Stimulated activated CD4-positive, alpha-beta T cell treated with anti-CD3 and anti-CD28 coated beads, Interleukin-4, amount 100 ng/mL, for 1 hour (primary cell): ENCODE data around the gene LRFN2.

Source experiments
- DNase-seq: peaks from one replicate; pipeline ENCODE4 v3.0.0-alpha.2; 2020

The LRFN2 gene

DNA sequence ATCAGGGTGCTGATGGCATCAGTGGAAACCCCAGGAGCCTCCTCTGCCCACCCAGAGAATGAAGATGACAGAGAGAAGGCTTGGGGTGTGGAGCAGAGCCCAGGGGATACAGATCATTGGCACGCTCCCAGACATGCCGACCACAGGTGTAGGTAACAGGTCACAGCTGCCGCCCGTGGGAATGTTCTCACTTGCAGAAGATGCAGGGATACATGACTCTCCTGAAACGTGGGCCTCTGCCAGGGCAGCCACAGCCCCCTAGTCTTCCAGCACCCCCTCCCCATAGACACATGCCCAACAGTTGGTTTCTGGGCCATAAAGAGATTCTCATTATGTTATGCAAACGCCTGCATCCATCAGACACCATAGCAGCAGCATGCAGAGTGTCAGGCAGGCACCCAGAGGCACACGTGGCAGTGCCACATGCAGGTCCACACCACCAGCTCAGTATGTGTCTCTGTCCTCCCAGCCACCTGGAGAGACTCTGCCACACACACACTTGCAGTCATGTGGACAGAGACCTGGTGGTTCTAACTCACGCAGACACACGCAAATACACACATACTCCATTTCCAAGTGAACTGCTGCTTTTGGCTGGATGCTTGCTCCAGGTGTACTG lies 45.5 kb downstream of the LRFN2 start:
- no peak for DNase-seq

DNA sequence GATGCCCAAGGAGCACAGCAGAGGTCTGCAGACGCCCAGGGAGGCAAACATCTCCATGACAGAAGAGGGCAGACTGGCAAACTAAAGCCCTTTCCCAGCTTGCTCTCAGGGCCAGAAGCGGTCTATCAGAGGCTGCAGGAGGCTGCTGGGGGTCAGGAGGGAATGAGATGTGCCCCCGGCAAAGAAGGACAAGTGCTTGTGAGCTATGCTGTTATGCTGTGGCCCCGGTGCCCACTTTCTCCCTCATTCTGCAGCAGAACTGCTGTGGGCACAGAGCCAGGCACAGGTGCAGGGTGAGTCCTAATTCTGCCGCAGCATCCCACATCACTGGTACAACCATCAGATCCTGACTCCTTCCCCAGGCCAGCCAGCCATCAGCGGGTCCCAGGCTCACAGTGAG lies 46.4 kb downstream of the LRFN2 start:
- no peak for DNase-seq

DNA sequence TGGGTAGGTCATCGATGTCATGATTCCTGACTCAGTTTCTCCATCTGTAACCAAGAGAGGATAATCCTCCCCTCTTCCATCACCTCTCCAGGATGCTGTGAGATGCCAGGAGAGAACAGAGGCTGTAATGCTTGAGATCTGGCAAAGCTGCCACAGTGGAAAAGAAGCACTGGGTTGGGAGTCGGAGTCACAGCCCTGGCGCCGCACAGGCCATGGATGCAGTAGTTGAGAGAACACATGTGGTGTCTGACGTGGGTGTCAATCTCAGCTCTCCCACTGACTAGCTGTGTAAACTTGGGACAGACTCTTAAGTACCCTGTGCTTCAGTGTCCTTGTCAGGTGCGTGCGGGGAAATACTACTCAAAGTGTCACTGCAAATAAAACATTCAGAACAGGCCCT lies 47.3 kb downstream of the LRFN2 start:
- no peak for DNase-seq

DNA sequence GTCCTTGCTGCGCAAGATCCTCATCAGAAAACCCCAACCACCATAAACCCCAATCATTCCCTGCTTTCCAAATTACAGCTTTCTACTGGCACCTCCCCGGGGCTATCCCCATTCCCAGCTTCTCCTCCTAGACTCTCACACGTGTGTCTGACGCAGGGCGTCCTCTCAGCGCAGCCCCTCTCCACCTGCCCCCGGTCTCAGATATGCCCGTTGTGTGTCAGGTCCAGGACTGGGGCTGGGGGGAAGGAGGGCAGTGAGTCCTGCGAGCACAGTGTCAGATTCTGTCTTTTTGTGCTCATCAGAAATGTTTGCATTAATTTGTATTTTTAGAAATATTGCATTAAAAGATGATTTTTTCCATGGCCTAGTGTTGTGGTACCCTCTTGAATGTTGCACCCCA lies 48.6 kb downstream of the LRFN2 start:
- DNase-seq, result no peak

DNA sequence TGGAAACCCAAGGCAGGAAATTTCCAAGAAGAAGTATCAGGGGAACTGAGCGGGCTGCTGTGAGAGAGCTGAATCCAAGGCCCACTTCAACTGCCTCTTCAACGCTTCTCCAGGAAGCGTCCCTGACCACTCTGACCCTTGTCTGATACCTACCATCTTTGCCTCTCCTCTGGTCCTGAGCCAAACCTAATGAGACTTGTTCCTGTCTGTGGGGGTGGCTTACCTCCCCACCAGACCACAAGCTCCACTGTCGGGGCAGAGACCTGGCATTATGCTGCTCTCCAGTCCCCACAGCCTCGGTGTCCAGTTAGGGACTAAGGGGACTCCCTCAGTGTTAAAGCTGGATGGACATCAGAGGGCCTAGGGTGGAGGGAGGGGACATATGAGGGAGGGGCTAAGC lies 49.7 kb downstream of the LRFN2 start:
- DNase-seq, result no peak

DNA sequence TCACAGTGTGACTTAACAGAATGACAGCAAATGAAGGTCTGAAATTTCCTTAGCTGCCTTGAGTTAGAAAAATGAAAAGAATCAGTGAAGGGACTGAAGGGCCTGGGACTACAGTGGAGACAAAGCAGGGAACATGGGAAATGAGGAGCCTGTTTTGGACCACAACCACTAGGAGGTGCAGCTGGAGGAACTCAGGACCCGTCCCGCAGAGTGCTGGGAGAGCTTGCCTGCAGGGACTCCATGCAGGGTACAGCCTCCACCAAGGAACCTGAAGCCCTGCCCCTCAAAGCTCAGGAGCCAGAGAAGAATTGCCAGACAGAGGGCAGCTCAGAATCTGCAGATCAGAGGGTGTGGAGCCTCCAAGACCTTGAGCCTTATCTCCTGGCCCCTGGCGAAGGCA lies 50.7 kb downstream of the LRFN2 start:
- DNase-seq, result no peak

DNA sequence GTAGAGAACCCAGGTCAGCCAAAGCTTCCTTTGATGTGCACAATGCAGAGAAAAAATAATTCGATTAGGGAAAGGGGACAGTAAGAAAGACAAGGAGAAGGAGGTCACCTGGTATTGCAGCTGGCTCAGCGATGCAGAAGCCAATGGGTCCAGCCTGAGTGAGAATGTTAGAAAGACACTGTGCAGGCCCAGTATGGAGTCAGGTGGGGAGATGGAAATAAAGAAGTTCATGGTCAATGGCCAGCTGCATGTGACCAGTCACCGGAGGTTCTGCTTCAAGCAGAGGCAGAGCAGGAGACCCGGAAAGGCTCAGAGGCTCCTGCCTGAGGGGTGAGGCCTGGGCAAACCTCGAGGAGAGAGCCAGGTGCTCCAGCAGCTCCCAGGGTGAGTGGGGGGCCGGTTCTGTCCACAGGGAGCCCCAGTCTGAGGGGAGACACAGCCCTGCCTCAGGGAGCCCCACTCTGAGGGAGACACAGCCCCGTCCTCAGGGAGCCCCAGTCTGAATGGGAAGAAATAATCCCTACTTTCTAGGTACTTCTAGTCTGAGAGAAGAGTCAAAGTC lies 51.3 kb downstream of the LRFN2 start:
- no peak for DNase-seq

DNA sequence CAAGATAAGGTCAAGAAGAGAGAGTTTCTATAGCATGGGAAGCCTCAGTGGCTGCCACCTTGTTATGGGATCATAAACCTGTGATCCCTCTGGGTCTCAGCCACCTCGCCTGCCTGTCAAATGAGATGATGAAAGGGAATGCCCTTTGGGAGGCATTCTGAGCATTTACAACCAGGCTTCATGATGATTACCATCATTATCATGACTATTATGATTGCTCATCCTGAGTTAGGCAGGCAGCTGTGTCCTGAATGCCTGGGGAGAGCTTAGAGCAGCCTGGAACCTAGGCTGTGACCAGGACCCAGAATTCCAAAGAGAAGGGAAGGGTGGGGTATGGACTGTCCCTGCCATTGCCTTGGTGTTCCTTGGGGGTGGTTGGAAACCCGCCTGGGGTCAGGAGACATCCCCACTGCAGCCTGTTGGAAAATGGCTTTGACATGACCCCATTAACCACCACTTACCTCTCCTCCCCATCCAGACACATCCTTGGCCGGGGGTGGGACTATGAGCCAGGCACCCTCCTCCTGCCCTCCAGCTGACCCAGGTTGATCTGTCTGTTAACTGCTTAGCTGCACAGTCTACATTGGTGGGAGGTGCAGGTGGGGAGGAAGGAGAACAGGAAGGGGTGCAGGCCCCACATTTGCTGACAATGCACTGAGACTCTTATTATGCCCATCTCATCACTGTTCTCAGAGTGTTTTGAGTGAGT lies 51.9 kb downstream of the LRFN2 start:
- DNase-seq, result no peak

DNA sequence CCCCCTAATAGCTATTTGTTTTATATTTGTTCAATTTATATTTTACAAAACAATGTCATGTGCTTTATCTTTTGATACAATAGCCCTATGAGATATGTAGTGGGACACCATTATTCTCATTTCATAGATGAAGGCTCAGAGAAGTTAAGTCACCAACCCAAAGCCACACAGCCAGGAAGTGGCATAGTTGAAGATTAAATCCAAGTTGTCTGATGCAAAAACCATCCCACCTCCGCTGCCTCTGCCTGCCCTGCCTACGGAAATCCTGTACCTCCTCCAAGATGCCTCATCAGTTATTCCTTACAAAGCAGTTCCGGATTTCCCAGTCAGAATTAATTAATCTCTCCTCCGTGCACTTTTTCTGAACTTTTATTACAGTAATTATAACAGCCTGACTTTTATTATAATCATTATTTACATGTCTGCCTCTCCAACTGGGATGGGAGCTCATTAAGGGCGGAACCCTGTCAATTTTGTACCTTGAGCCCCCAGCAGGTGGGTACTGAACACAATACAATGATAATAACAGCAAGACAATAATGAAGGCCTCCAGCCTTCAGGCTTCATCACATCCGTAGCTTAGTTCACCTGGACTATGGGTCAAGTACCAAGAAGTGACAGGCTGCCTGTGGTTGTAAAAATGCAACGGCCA lies 54.7 kb downstream of the LRFN2 start:
- no peak for DNase-seq

DNA sequence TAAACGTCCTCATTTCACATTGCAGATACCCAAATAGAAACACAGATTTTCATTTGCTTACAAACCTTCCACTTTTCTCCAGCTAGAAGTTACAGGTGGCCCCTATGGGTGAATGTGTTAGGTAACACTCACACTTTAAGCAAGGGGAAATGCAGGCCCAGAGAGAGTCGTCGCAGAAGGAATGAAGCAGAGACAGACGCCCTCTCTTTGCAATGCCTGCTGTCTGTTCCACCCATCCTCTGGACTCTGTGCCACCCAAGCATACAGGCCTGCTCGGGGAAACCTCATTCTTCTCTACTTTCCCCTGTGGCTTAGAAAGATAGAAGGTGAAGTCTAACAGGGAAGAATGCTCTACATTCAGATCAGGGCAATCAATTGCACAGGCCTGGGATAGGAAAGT lies 57.2 kb downstream of the LRFN2 start:
- no peak for DNase-seq

DNA sequence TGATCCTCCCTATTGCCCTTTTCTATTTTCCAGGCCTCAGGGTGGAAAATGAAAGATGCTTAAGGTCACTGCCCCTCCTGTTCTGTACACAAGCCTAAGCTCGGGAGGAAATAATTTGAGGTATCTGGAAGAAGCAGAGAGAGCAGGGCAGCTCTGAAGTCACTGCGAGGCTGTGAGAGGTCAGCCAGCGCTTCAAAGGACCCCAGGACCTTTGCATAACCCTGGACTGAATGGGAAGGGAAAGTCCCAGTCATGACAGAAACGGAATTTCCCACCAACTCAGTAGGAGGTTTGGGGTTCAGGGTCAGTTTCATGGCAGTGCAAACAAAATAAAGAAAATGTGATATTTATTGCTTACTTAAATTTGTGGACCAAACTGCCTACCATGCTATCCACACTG lies 58.1 kb downstream of the LRFN2 start:
- DNase-seq, result no peak

DNA sequence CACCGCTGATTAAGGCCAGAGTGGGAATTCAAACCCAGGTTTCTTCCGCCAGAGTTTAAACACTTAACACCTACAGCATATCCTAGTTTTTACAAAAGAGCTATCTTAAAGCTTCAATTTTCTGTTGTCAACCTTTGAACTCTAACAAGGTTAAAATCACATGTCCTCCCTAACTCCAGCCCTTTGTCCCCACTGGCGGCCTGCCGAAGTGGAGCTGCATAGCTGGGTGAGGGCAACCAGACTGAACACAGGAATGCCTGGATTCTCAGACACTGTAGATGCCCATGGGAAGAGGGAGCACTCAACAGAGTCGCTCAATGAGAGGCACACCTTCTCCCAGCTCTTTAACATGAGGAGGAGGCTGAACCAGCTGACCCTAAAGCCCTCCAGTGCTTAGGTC lies 59.1 kb downstream of the LRFN2 start:
- DNase-seq, result no peak

DNA sequence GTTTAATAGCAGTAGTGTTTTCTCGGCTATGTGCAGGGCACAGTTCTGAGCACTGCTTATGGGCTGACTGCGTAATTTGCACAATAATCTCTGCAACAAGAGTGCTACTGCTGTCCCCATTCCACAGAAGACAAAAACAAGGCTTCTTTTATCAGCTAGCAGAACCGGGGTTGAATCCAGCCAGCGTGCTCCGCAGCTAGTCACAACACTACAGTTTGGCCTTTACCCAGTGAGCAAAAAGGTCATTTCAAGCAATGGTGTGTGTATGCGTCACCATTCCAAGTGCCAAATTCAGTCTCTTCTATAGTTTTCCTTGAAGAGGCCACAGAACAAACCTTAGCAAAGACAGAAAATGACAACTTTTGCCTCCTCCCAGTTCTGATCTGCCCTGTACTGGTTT lies 61.1 kb downstream of the LRFN2 start:
- DNase-seq, result no peak

DNA sequence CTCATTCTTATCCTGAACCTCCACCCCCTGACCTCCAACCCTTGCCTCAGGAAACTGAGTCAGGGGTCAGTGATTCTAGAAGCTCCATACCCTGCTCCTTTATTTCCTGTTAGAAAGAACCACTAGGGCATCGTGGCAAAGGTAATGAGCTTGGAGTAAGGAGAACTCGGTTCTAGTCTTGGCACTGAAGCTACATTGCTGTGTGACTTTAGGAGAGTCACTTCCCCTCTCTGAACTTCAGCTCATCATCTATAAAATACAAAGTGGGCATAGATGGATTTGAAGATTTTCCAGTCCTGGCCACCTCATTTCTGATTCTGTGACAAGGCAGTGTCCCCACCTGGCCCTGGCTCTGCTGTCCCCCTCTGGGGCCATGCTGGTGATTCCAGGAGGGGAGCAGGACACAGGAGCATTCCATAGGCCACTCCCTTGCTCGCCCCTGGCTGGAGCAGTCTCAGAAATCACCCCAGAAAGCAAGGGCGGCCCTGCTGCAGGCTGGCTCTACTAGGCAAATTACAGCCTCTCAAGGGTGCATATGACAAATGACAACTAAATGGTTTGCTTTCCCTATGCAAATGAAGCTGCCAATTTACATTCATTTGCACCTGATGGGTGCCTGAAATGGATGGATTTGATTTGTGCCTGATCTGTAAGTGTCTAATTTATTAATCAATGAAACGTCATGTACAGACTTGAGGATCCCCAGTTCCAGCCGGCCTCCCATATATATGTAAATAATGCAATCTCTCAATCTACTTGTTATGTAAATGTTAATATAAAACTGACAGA lies 62.2 kb downstream of the LRFN2 start:
- no peak for DNase-seq

DNA sequence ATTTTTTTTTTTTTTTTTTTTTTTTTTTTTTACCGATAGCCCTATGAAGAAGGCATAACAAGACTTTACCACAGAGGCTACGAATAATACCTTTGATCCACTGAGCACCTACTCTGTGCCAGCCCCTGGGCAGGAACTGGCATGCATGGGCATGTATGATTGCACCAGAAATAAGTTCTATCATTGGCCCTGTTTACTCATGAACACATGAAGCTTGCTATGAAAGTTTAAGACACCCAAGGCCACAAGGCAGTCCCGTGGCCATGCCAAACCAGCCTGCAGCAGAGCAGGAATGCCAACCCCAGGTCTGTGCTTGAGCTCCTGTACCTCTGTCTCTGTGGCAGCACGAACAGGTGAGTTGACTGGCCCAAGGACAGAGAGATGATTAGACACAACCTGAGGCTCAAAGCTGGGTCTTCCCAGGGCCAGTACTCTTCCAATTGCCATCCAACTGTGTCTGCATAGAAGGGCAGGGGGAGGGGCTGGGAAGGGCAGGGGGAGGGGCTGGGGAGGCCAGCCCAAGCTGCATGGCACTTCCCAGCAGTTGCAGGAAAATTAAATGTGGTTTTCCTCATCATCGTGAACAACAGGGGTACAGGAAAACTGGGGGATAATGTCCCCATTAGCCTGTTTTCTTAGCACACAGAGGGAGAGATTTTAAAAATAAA lies 63.5 kb downstream of the LRFN2 start:
- no peak for DNase-seq

DNA sequence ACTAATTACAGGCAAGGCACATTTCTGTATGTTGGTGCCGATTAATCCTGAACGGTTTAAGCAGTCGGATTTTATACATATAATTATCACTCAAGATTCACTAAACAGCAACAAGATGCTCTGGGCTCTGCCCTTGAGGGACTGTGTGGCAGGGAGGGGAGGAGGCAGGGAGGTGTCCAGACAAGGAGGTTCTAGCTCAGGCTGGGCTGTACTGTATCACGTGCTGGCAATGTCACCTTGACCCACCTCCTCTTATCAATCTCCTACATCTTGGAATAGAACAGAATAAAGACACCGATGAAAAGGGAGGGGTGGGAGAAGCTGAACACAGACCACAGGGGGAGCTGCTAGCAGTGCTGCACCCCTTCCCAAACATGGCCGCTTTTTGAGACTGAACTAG lies 65.7 kb downstream of the LRFN2 start:
- DNase-seq, result no peak

DNA sequence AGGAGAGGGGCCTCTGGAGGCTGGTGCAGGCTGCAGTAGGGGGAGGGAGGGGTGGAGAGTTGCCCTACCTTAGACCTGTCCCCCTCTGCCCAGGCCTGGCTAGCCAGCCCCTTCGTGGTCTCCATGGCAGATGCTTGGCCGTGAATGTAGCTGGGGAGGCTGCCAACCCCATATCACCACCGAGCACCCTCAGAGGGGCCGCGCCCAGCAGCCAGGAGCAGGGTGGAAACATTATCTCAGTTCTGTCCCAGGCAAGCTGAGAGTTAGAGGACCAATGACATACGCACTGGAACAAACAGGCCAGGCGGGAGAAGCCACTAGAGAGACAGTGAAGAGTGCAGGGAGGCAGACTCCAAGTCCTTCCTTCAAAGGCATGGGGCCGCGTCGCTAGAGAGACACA lies 66.5 kb downstream of the LRFN2 start:
- no peak for DNase-seq

DNA sequence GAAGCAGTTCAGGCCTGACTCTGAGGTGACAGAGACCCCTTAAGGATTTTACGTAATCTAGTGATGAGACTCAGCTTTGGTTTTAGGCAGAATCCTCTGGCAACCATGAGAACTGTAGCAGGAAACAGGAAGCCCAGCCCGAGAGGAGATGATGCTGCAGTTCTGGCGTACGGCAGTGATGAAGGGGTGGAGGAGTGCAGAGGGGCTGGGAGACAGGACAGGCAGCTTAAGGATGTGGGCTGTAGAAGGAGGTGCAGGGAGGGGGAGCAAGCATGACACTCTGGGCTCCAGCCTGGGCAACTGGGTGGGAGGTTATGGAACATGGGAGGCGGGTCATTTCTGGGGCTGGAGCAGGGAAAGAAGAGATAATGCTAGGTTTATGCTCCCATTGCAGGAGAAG lies 67.1 kb downstream of the LRFN2 start:
- no peak for DNase-seq

DNA sequence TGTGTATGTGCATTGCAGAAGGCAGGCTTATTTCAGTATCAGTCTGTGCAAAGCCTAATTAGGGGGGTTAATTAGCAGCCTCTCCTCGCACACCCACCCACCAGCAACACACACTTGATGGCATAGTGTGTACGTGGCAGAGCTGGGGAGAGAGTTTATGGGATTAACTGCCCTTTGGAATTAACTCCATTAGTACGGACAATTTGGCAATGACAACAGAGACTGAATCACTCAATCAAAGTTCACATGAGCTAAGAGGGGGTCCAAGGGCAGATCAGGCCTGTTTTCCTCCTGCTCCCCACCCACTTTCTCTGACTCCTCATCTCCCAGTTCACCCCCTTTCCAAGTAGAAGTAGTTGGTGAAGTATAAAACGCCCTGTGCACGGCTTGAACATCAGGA lies 69.5 kb downstream of the LRFN2 start:
- DNase-seq, result no peak

DNA sequence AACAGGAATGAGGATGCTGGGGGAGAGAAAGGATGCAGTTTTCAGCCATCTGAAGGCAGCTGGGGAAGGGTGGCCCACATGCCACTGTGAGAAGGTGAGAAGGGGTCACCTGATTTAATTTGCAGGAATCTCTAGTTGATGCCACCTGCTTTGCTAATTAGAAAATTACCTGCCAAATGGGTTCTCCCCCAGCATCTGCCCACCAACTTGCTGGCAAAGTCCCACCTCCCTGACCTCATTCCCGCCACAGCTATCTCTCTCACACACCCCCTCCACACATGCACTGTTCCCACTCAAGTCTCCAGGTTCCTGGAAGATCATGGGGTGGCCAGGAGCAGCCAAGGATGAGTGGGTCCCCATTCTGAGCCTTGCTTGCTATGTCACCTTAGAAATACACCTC lies 70.7 kb downstream of the LRFN2 start:
- DNase-seq, result no peak

DNA sequence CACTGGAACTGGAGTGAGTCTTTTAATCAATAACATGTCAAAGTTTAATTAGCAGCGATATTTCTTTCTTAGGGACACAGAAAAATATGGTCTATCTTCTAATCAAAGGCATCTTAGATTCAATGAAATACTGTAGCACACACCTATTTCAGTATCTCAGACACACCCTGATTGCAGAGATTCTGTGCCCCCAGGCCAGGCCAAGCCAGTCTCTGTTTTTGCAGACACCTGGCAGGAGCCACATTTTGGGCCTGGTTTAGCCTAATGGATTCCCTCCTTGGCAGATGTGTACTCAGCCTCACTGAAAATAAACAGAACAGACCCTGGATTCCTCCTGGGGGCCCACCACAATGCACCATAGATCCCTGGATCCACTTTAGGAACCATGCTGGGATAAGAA lies 74.8 kb downstream of the LRFN2 start:
- no peak for DNase-seq

DNA sequence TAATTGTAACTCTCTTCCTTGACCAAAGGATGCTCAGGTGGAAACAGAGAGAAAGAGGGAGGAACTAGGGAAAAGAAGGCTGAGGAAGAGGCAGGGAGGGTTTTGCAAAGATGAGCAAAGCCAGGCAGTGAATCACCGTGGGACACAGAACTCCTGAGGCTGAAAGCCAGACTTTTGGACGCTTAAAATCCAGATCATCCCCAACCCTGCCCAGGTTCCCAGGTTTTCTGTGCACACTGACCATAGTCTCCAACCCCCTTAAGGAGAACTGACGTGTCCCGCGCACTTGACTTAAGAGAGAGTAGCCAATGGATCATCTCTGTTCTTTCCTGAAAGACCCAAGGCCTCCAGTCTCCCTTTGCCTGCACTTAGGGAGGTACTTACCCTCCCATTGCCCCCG lies 75.3 kb downstream of the LRFN2 start:
- DNase-seq, result no peak

DNA sequence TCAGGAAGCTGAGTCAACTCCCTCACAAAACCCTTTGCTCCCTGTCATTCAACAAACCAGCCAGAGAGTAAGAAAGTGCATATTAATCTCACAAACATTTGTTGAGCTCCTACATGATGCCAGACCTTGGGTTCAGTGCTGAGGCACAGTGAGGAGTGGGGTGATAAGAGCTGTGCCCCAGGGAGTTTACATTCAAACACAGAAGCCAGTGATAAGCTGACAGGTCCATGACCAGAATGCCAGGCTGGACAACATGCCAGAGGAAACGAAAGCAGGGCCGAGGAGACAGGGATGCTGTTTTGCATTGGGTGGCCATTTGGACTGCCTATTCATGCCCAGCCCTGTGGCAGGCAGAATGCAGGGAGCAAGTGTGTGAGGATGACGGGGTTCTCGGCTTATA lies 76.7 kb downstream of the LRFN2 start:
- DNase-seq, result no peak
